ENCODE data around the gene TRIM36.

- TF ChIP-seq CTCF (conservative IDR thresholded peaks at IDR 0.05; ENCODE audit: low read length) (no peak), EZH2phosphoT487 (IDR thresholded peaks at IDR 0.05; ENCODE audit: borderline replicate concordance) (no peak)
These were observed 72.5 kb downstream of the TRIM36 start for GRCh38 chr5:115097236-115097635.

Measured in Loucy (cell line).